Activated CD4-positive, alpha-beta T cell treated with anti-CD3 and anti-CD28 coated beads, Interleukin-2, amount 10 ng/mL, durations not matched to agents 7 days and 5 days (primary cell): ENCODE results near the gene RAI1. TPM values are rescaled to one million over a fixed set of nuclear protein-coding genes. Genes with fewer than 3 reads are reported as not detected.

ENCODE experiments used
- CTCF ChIA-PET: fragments of 350-600 bp; sonication (Branson Sonifier 250); formaldehyde crosslinking; loops from one replicate; lab custom pipeline; 2021; ENCODE audit warnings: antibody characterized with exemption; lab: Charles Lee
- POLR2A ChIA-PET: fragments of 350-600 bp; sonication (Branson Sonifier 250); formaldehyde crosslinking; loops from one replicate; lab custom pipeline; 2021; ENCODE audit warnings: antibody characterized with exemption; lab: Charles Lee
- DNase-seq: peaks from one replicate; pipeline ENCODE4 v3.0.0-alpha.2; 2020
- H3K27ac Mint-ChIP-seq: one replicate; pipeline ENCODE4 v1.8.0; 2021; ENCODE audit warnings: mild to moderate bottlenecking, moderate library complexity, mixed read lengths
- H3K27me3 Mint-ChIP-seq: one replicate; pipeline ENCODE4 v1.8.0; 2021; ENCODE audit warnings: mixed read lengths
- H3K36me3 Mint-ChIP-seq: one replicate; pipeline ENCODE4 v1.8.0; 2021; ENCODE audit warnings: low read depth, mixed read lengths
- H3K4me1 Mint-ChIP-seq: one replicate; pipeline ENCODE4 v1.8.0; 2021; ENCODE audit warnings: mixed read lengths
- H3K4me3 Mint-ChIP-seq: one replicate; pipeline ENCODE4 v1.8.0; 2021; ENCODE audit warnings: mild to moderate bottlenecking, moderate library complexity, mixed read lengths
- H3K9me3 Mint-ChIP-seq: one replicate; pipeline ENCODE4 v1.8.0; 2021; ENCODE audit warnings: mixed read lengths
- total RNA-seq, 2 experiments: library from RNA; stranded (reverse); gene quantifications; one replicate each; pipeline ENCODE4 v1.2.3, GENCODE V29; 2021

Gene RAI1
- total RNA-seq, 2 experiments from 2014 or later: 18.1 to 18.5 TPM

DNA sequence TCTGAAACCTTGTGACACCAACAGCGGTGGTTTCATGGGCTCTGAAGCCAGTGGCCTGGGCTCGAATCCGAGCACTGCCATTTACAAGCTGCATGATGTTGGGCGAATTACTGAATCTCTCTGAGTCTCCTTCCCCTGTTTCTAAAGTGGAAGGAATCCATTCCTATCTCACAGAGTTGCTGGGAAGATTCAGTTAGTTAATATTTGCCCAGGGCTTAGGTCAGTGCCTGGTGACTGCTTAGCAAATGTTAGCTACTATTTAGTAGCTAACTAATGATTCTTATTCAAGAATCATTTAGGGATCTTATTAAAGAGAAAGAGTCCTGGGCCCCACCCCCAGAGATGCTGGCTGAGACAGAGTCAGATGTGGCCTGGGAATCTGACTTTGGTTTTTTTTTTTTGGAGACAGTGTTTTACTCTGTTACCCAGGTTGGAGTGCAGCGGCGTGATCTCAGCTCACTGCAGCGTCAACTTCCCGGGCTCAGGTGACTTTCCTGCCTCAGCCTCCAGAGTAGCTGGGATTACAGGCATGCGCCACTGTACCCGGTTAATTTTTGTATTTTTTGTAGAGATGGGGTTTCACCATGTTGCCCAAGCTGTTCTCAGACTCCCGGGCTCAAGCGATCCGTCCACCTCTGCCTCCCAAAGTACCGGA, 33.6 kb upstream of the RAI1 start:
- Mint-ChIP-seq H3K27me3 (peaks cover 3% of the 10 kb centered on the region), H3K9me3 (peaks cover 2% of the 10 kb centered on the region), H3K4me1 (no peaks in the 10 kb centered on the region), H3K27ac (no peak overlapping the region), H3K4me3 (no peak overlapping the region), H3K36me3 (no peaks in the 10 kb centered on the region)
- ChIA-PET POLR2A (no interaction called here), CTCF (interaction anchor here (0.5 to 0.6 kb wide), 2 partner anchors 312 to 425 kb away, joined by 4 read pairs; no protein-coding TSS in a partner anchor)
- no peak for DNase-seq

DNA sequence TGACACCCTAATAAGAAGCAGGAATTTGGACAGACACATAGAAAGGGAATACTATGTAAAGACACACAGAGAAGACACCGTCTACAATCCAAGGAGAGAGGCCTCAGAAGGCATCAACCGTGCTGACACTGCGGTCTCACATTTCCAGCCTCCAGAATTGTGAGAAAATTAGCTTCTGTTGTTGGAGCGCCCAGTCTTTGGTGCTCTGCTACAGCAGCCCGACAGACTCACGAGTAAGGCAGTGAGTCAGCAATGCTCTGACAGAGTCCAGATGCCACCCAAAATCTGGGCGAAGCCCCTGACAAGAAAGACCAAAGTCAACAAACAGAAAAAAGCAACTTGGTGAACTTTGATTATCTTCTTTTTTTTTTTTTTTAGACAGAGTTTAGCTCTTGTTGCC, 32.5 kb upstream of the RAI1 start:
- H3K27ac Mint-ChIP-seq: no peak overlapping the region
- H3K27me3 Mint-ChIP-seq: peaks cover 3% of the 10 kb centered on the region
- H3K9me3 Mint-ChIP-seq: peaks cover 2% of the 10 kb centered on the region
- H3K4me3 Mint-ChIP-seq: no peak overlapping the region
- ChIA-PET CTCF (no interaction called here), POLR2A (no interaction called here)
- H3K36me3 Mint-ChIP-seq: no peaks in the 10 kb centered on the region
- no peaks in the 10 kb centered on the region for H3K4me1 Mint-ChIP-seq
- no peak for DNase-seq

DNA sequence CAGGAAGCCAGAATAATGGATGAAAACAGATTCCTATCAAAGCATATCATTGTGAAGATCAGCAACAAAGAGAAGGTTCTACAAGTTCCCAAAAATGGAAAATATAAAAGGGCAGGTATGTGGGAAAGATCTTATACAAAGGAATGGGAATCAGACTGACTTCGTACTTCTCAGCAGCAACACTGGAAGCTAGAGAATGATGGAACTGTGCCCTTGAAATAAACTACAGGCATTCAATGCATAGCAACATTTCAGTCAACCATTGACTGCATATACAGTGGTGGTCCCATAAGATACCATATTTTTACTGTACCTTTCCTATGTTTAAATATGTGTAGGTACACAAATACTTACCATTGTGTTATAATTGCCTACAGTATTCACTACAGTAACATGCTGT, 30.3 kb upstream of the RAI1 start:
- H3K27ac Mint-ChIP-seq: no peak overlapping the region
- no peak overlapping the region for H3K4me3 Mint-ChIP-seq

DNA sequence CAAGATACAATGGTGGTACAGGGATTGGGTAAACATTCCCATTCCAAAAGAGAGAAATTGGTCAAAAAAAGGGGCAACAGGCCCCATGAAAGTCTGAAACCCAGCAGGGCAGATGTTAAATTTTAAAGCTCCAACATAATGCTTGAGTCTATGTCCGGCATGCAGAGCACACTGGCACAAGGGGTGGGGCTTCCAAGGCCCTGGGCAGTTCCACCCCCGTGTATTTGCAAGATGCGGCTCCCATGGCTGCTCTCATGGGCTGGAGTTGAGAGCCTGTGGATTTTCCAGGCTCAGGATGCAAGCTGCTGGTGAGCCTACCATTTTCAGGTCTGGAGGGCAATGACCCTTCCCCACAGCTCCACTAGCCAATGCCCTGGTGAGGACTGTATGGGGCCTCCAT, 27.9 kb upstream of the RAI1 start:
- Mint-ChIP-seq H3K27me3 (no peaks in the 10 kb centered on the region), H3K4me3 (no peak overlapping the region), H3K4me1 (no peaks in the 10 kb centered on the region), H3K9me3 (peaks cover 2% of the 10 kb centered on the region), H3K27ac (no peak overlapping the region), H3K36me3 (no peaks in the 10 kb centered on the region)
- no peak for DNase-seq
- ChIA-PET CTCF (interaction anchor here (1.0 kb wide), 2 partner anchors 12 to 171 kb away, joined by 3 to 4 read pairs; no protein-coding TSS in a partner anchor), POLR2A (interaction anchor here (0.6 kb wide), 1 partner anchor 16 kb away, joined by 3 read pairs; no protein-coding TSS in a partner anchor)

More for the DNA sequence above, 30.3 kb upstream of the RAI1 start:
- no peak for DNase-seq
- CTCF ChIA-PET: no interaction called here
- no peaks in the 10 kb centered on the region for H3K4me1 Mint-ChIP-seq
- no peaks in the 10 kb centered on the region for H3K36me3 Mint-ChIP-seq
- peaks cover 3% of the 10 kb centered on the region for H3K27me3 Mint-ChIP-seq
- POLR2A ChIA-PET: no interaction called here
- H3K9me3 Mint-ChIP-seq: no peaks in the 10 kb centered on the region

DNA sequence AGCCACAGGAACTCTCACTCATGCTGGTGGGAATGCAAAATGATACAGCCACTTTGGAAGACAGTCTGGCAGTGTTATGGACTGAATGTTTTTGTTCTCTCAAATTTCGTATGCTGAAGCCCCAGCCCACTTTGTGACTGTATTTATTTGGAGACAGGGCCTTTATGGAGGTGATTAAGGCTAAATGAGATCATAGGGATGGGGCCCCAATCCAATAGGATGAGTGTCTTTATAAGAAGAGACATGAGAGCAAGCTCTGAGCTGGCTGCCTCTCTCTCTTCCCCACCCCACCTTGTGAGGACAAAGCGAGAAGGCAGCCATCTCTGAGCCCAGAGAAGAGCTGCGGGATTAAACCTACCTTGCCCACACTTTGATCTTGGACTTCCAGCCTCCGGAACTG, 21.9 kb upstream of the RAI1 start:
- ChIA-PET CTCF (no interaction called here), POLR2A (no interaction called here)
- no peak overlapping the region for H3K27ac Mint-ChIP-seq
- peaks cover 14% of the 10 kb centered on the region for H3K4me1 Mint-ChIP-seq
- no peaks in the 10 kb centered on the region for H3K36me3 Mint-ChIP-seq
- no peaks in the 10 kb centered on the region for H3K27me3 Mint-ChIP-seq
- peaks cover 12% of the 10 kb centered on the region for H3K9me3 Mint-ChIP-seq
- no peak overlapping the region for H3K4me3 Mint-ChIP-seq
- no peak for DNase-seq

DNA sequence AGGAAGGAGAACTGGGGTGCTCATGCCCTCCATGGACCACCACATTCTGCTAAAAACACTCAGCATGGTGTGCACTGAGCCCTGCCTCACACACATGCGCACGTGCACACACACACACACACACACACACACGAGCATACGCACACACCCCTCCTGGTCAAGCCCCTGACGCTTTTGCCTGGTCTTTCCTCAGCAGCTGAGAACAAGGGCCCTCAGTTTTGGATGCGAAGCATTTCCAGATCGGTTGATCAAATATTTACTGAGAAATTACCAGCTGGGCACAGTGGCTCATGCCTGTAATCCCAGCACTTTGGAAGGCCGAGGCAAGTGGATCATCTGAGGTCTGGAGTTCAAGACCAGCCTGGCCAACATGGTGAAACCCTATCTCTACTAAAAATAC, 20.1 kb upstream of the RAI1 start:
- peaks cover 14% of the 10 kb centered on the region for H3K4me1 Mint-ChIP-seq
- ChIA-PET POLR2A (no interaction called here), CTCF (no interaction called here)
- no peaks in the 10 kb centered on the region for H3K36me3 Mint-ChIP-seq
- no peak for DNase-seq
- no peak overlapping the region for H3K4me3 Mint-ChIP-seq
- H3K9me3 Mint-ChIP-seq: peaks cover 12% of the 10 kb centered on the region
- no peak overlapping the region for H3K27ac Mint-ChIP-seq
- no peaks in the 10 kb centered on the region for H3K27me3 Mint-ChIP-seq

DNA sequence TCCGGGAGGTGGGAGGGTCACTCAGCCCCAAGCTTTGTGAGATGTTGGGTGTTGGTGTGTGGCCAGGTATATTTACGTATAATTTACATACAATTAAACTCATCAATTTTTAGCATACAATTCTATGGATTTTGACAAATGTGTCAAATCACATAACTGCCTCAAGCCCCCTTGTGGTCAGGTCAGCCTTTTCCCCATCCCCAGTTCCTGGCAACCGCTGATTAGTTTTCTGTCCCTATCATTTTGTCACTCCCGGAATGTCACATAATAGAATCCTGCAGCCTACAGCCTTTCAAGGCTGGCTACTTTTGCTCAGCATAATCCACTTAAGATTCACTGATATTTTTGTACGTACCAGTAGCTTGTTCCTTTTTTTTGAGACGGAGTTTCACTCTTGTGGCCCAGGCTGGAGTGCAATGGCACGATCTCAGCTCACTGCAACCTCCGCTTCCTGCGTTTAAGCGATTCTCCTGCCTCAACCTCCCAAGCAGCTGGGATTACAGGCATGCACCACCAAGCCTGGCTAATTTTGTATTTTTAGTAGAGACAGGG, 19.3 kb upstream of the RAI1 start:
- ChIA-PET POLR2A (no interaction called here), CTCF (interaction anchor here (3.9 kb wide), 1 partner anchor 18 kb away, joined by 20 read pairs; no protein-coding TSS in a partner anchor)
- Mint-ChIP-seq H3K36me3 (no peaks in the 10 kb centered on the region), H3K4me3 (no peak overlapping the region), H3K27ac (no peak overlapping the region), H3K4me1 (peaks cover 14% of the 10 kb centered on the region), H3K9me3 (peaks cover 12% of the 10 kb centered on the region), H3K27me3 (no peaks in the 10 kb centered on the region)
- no peak for DNase-seq

DNA sequence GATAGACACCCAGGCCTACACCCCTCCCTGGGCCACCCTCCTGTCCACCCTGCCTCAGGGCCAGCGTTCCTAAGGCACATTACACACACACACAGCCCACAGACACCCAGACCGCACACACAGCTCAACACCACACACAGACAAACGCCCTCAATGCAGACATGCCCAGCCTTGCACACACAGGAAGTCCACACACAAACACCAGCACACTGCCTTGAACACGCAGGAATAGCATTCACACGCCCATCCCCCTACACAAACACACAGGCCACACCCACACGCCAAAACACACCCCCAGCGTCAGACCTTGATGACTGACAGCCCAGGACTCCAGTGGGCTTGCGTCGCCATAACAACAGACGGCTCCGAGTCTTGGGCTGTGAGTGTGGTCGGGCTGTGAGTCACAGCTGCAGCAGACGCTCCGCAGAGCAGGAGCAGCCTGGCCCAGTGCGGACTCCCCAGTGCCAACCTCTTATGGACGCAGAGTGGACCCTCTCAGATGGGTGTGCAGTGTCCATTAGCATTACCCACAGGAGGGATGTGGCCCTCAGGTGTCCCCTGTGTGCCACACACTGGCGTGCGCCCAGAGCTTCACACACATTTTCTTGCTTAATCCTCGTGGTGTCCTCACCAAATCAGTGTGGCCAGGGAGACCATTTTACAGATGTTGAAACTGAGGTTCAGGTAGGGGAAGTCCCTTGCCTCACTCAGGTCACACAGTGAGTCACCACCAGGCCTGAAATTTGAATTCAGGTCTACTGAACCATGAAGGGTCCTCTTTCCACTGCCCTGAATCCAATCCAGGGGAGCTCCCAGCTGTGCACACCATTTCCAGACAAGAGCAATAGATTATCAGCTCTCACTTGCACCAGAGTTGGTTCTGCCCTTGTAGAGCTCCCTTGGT, 17.8 kb upstream of the RAI1 start:
- H3K4me1 Mint-ChIP-seq: peaks cover 14% of the 10 kb centered on the region
- H3K27me3 Mint-ChIP-seq: no peaks in the 10 kb centered on the region
- ChIA-PET CTCF (interaction anchor here (1.7 to 3.9 kb wide), 3 partner anchors 11 to 308 kb away, joined by 4 to 20 read pairs (median 4); no protein-coding TSS in a partner anchor), POLR2A (no interaction called here)
- no peaks in the 10 kb centered on the region for H3K36me3 Mint-ChIP-seq
- no peak overlapping the region for H3K4me3 Mint-ChIP-seq
- peak; percentile 75 for DNase-seq
- H3K9me3 Mint-ChIP-seq: peaks cover 10% of the 10 kb centered on the region
- peak overlapping the region; percentile 39 for H3K27ac Mint-ChIP-seq

DNA sequence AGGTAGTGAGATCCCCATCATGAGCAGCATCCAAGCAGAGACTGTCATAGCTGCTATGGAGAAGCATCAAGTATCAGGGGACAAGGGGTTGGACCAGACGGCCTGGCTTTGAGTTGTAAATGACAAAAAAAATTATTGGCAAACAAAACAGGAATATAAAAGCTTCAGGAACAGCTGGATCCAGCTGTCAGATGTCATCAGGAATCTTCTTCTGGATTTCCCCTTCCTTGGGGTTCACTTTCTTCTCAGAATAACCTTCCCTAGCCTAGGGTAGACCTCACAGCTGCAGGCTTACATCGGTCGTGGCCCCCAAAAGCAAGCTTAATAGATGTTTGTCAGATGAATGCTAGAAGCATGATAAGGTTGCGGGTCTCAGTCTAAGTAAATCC, 17.2 kb upstream of the RAI1 start:
- H3K4me3 Mint-ChIP-seq: no peak overlapping the region
- H3K27me3 Mint-ChIP-seq: no peaks in the 10 kb centered on the region
- no peak for DNase-seq
- peaks cover 6% of the 10 kb centered on the region for H3K9me3 Mint-ChIP-seq
- no peak overlapping the region for H3K27ac Mint-ChIP-seq
- H3K4me1 Mint-ChIP-seq: peaks cover 14% of the 10 kb centered on the region
- ChIA-PET POLR2A (no interaction called here), CTCF (interaction anchor here (0.6 to 3.9 kb wide), 4 partner anchors 10 to 359 kb away, joined by 3 to 20 read pairs (median 4); no protein-coding TSS in a partner anchor)
- no peaks in the 10 kb centered on the region for H3K36me3 Mint-ChIP-seq

DNA sequence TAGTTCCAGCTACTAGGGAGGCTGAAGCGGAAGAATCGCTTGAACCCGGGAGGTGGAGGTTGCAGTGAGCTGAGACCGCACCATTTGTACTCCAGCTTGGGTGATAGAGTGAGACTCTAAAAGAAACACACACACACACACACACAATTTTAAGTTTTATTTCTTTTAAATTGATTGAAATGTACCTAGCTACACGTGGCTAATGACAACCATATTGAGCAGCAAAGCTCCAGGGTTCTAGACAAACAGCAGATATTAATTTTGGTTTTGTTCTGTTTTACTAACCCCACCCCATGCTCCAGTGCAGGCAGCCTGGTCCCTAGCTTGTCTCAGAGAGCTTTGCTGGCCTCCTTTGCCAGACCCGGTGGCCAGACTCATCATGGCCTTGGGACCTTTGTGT, 16.0 kb upstream of the RAI1 start:
- H3K4me1 Mint-ChIP-seq: peaks cover 14% of the 10 kb centered on the region
- no peaks in the 10 kb centered on the region for H3K27me3 Mint-ChIP-seq
- ChIA-PET POLR2A (no interaction called here), CTCF (interaction anchor here (0.9 to 3.9 kb wide), 3 partner anchors 9 to 24 kb away, joined by 3 to 20 read pairs (median 5); no protein-coding TSS in a partner anchor)
- DNase-seq: no peak
- no peaks in the 10 kb centered on the region for H3K36me3 Mint-ChIP-seq
- no peak overlapping the region for H3K4me3 Mint-ChIP-seq
- no peaks in the 10 kb centered on the region for H3K9me3 Mint-ChIP-seq
- H3K27ac Mint-ChIP-seq: no peak overlapping the region

DNA sequence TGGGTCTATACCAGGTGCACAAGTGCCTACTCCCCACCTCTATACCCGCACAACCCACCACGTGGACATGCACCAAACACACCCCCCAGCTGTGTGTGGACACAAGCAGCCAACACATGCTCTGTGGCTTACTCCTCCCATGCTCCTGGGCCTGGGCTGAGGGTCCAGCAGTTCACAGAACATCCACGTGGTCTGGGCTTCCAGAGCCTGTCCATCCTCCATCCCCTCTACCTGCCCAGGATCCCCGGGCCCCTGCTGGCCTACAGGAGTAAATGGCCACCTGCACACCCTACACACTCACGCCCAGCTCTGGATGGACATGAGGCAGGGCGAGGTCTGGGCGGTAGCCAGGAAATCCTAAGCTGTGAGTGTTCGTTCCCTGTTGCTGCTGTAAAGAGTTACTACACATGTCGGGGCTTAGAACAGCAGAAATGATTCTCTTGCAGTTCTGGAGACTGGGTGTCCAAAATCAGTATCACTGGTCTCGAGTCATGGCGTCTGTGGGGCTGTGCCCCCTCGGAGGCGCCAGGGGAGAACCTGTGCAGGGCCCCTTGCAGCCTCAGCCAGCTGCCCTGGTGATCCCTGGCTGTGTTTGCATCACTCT, 15.0 kb upstream of the RAI1 start:
- no peaks in the 10 kb centered on the region for H3K27me3 Mint-ChIP-seq
- POLR2A ChIA-PET: interaction anchor here (0.7 kb wide), 1 partner anchor 24 kb away, joined by 7 read pairs; no protein-coding TSS in a partner anchor
- H3K4me1 Mint-ChIP-seq: peaks cover 14% of the 10 kb centered on the region
- no peak overlapping the region for H3K27ac Mint-ChIP-seq
- H3K4me3 Mint-ChIP-seq: no peak overlapping the region
- DNase-seq: no peak
- CTCF ChIA-PET: interaction anchor here (2.0 to 3.9 kb wide), 3 partner anchors 8 to 14 kb away, joined by 5 to 20 read pairs (median 8); partner anchors contain the start of gene RAI1
- no peaks in the 10 kb centered on the region for H3K9me3 Mint-ChIP-seq
- H3K36me3 Mint-ChIP-seq: no peaks in the 10 kb centered on the region

DNA sequence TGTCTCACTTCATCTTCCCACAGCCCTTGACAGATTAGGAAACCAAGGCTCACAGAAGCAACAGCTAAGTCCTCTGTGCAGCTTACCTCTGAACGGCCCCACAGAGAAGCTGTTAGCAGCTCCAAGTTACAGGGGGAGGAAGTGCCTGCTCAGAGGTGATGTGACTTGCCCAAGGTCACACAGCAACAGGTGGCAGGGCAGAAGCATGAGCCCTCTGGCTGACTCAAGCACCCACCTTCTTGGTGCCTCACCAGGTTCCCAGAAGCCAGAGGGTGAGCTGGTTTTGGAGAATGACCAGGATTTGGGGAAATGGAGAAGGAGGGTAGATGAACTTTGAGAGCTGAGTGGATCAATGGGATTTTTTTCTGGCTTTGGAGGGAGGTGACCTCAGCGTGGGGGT, 14.0 kb upstream of the RAI1 start:
- DNase-seq: no peak
- Mint-ChIP-seq H3K4me1 (peaks cover 20% of the 10 kb centered on the region), H3K36me3 (no peaks in the 10 kb centered on the region), H3K27me3 (no peaks in the 10 kb centered on the region), H3K27ac (no peak overlapping the region), H3K9me3 (no peaks in the 10 kb centered on the region), H3K4me3 (no peak overlapping the region)
- ChIA-PET CTCF (interaction anchor here (2.0 kb wide), 1 partner anchor 13 kb away, joined by 8 read pairs; the partner anchor contains the start of gene RAI1), POLR2A (no interaction called here)
